Stomach (tissue), 9 donors: ENCODE data around the gene TM4SF4. TPM values are rescaled to one million over a fixed set of nuclear protein-coding genes. Genes with fewer than 3 reads are reported as not detected.

ENCODE experiments used
- DNase-seq, 2 donors: peaks; one replicate each; pipeline versions ENCODE4 v3.0.0 to v3.0.0-alpha.2; 2013 to 2019
- H3K27ac ChIP-seq, 5 donors: fragments of 200-600 bp in 4 of 5; sonication (generic) in 4 of 5; one replicate each; pipeline ENCODE4 v1.5.1; 2013 to 2019; ENCODE audit warnings: mild to moderate bottlenecking in 1 of 5, moderate library complexity in 1 of 5
- H3K27me3 ChIP-seq, 3 donors: fragments of 200-600 bp; sonication (generic); one replicate each; pipeline ENCODE4 v1.5.1; 2017 to 2019; ENCODE audit warnings: mixed run types in 1 of 3
- H3K36me3 ChIP-seq, 4 donors: fragments of 200-600 bp; sonication (generic); 1 replicate in 3 of 4; 2 replicates in 1 of 4; pipeline ENCODE4 v1.5.1; 2016 to 2019
- H3K4me1 ChIP-seq, 4 donors: fragments of 200-600 bp; sonication (generic); one replicate each; pipeline ENCODE4 v1.5.1; 2016 to 2019
- H3K4me3 ChIP-seq, 4 donors: fragments of 200-600 bp; sonication (generic) in 3 of 4; one replicate each; pipeline ENCODE4 v1.5.1; 2016 to 2019; ENCODE audit warnings: mild to moderate bottlenecking in 1 of 4
- H3K9me3 ChIP-seq, 4 donors: fragments of 200-600 bp; sonication (generic); one replicate each; pipeline ENCODE4 v1.5.1; 2016 to 2019
- CTCF ChIP-seq, 7 experiments: fragments of 450-650 bp in 4 of 7; fragments of 200-600 bp in 3 of 7; sonication (generic) in 3 of 7; IDR thresholded peaks; one replicate each; pipeline ENCODE4 v1.5.1; 2016 to 2019; ENCODE audit warnings: antibody characterized with exemption in 7 of 7, control low read depth in 2 of 7, mild to moderate bottlenecking in 1 of 7
- EP300 ChIP-seq: sonication (generic); formaldehyde crosslinking; IDR thresholded peaks from one replicate; pipeline ENCODE4 v1.6.1; 2017; ENCODE audit warnings: antibody characterized with exemption
- POLR2A ChIP-seq, 4 donors: fragments of 450-650 bp; IDR thresholded peaks; one replicate each; pipeline ENCODE4 v1.6.1; 2016; ENCODE audit warnings: antibody characterized with exemption in 4 of 4, control low read depth in 2 of 4, mild to moderate bottlenecking in 1 of 4, moderate library complexity in 1 of 4
- POLR2AphosphoS5 ChIP-seq, 3 donors: sonication (generic); formaldehyde crosslinking; IDR thresholded peaks; one replicate each; pipeline ENCODE4 v1.6.1; 2016; ENCODE audit warnings: antibody characterized with exemption in 3 of 3
- WGBS, 5 donors: extraction: QIAGEN DNeasy Blood & Tissue Kit in 3 of 5; methylation state at CpG; one replicate each; pipeline versions ENCODE4 v1.1.5 to v1.1.7; 2013 to 2018; 5-methylcytosine and 5-hydroxymethylcytosine counted together
- intact Hi-C: fragments of 100-400 bp; cut with DNase I; formaldehyde crosslinking; loops from one replicate; pipeline ENCODE4 v1.15.1; 2023; ENCODE audit warnings: low total_unique reads
- polyA plus RNA-seq, 3 donors: library from polyadenylated mRNA; stranded (reverse); fragments of 200-250 nt; gene quantifications; one replicate each; pipeline ENCODE4 v1.2.3, GENCODE V29; 2013
- total RNA-seq, 5 donors: library from RNA; depleted of rRNA; stranded (reverse); fragments of >200 nt; gene quantifications; one replicate each; pipeline versions ENCODE4 v1.1.0 to v1.2.3, GENCODE V29; 2014 to 2016
- donor health status: healthy with polysubstance abuse.
- donor health status: Bipolar disorder and iron deficiency.
- donor health status: healthy.

Gene TM4SF4
- total and polyA plus RNA-seq, 8 donors = 1.4 to 40.8 (median 9.9) TPM; not detected in 1

GRCh38 chr3:149459491-149460059, 14.9 kb upstream of the TM4SF4 start:
- H3K36me3 ChIP-seq = no peaks in the 10 kb centered on the region
- H3K4me3 ChIP-seq = no peak overlapping the region
- H3K27me3 ChIP-seq = no peaks in the 10 kb centered on the region
- no peaks in the 10 kb centered on the region for H3K9me3 ChIP-seq
- 66 to 85% (median 73%) methylated on average over 6 of the region's 6 CpGs for WGBS, 5 donors
- no peak for DNase-seq
- intact Hi-C loops = no loop called here
- peaks cover 5 to 15% (median 12%) of the 10 kb centered on the region in 4 donors for H3K4me1 ChIP-seq
- TF ChIP-seq CTCF (IDR thresholded peaks at IDR 0.05) (no peak), EP300 (no peak), POLR2A (IDR thresholded peaks at IDR 0.05) (no peak), POLR2AphosphoS5 (IDR thresholded peaks at IDR 0.05) (no peak)
- peak overlapping the region in 1 of 5 donors; percentile 49 for H3K27ac ChIP-seq

GRCh38 chr3:149460117-149460516, 14.4 kb upstream of the TM4SF4 start:
- intact Hi-C loops = no loop called here
- Histone ChIP-seq H3K4me3 (no peak overlapping the region), H3K27ac (peak overlapping the region in 2 of 5 donors; percentile 21 to 49), H3K4me1 (peaks cover 5 to 15% (median 12%) of the 10 kb centered on the region in 4 donors), H3K9me3 (no peaks in the 10 kb centered on the region), H3K27me3 (no peaks in the 10 kb centered on the region), H3K36me3 (no peaks in the 10 kb centered on the region)
- no peak for DNase-seq
- TF ChIP-seq POLR2A (IDR thresholded peaks at IDR 0.05) (no peak), EP300 (no peak)
- 63 to 86% (median 74%) methylated on average over 1 of the region's 1 CpG for WGBS, 5 donors

GRCh38 chr3:149462051-149462450, 12.4 kb upstream of the TM4SF4 start:
- H3K4me1 ChIP-seq = peaks cover 5 to 19% (median 12%) of the 10 kb centered on the region in 4 donors
- H3K27ac ChIP-seq = no peak overlapping the region
- DNase-seq = no peak
- no peaks in the 10 kb centered on the region for H3K36me3 ChIP-seq
- TF ChIP-seq CTCF (IDR thresholded peaks at IDR 0.05) (no peak), POLR2AphosphoS5 (IDR thresholded peaks at IDR 0.05) (no peak), EP300 (no peak), POLR2A (IDR thresholded peaks at IDR 0.05) (no peak)
- no peak overlapping the region for H3K4me3 ChIP-seq
- intact Hi-C loops = no loop called here
- no peaks in the 10 kb centered on the region for H3K27me3 ChIP-seq
- WGBS, 5 donors = 78 to 97% (median 95%) methylated on average over 3 of the region's 3 CpGs
- H3K9me3 ChIP-seq = no peaks in the 10 kb centered on the region

- no peak overlapping the region for H3K27ac ChIP-seq
- H3K27me3 ChIP-seq = no peaks in the 10 kb centered on the region
- H3K4me1 ChIP-seq = peaks cover 5 to 21% (median 15%) of the 10 kb centered on the region in 4 donors
- no peak for TF ChIP-seq POLR2AphosphoS5 (IDR thresholded peaks at IDR 0.05)
- TF ChIP-seq EP300 = no peak
- no peak for TF ChIP-seq POLR2A (IDR thresholded peaks at IDR 0.05)
- TF ChIP-seq CTCF (IDR thresholded peaks at IDR 0.05) = no peak
- 79 to 91% (median 88%) methylated on average over 2 of the region's 2 CpGs for WGBS, 5 donors
- no peaks in the 10 kb centered on the region for H3K36me3 ChIP-seq
- no peak overlapping the region for H3K4me3 ChIP-seq
- no peak for DNase-seq
- H3K9me3 ChIP-seq = no peaks in the 10 kb centered on the region
- intact Hi-C loops = no loop called here
These were observed 11.9 kb upstream of the TM4SF4 start for GRCh38 chr3:149462581-149463011.

GRCh38 chr3:149463921-149464320, 10.6 kb upstream of the TM4SF4 start:
- no peak overlapping the region for H3K27ac ChIP-seq
- H3K9me3 ChIP-seq = no peaks in the 10 kb centered on the region
- no peak for DNase-seq
- H3K27me3 ChIP-seq = no peaks in the 10 kb centered on the region
- 95 to 100% (median 98%) methylated on average over 12 to 18 of the region's 18 CpGs for WGBS, 5 donors
- TF ChIP-seq POLR2AphosphoS5 (IDR thresholded peaks at IDR 0.05) (no peak), POLR2A (IDR thresholded peaks at IDR 0.05) (no peak), CTCF (IDR thresholded peaks at IDR 0.05) (no peak), EP300 (no peak)
- H3K36me3 ChIP-seq = no peaks in the 10 kb centered on the region
- intact Hi-C loops = no loop called here
- H3K4me1 ChIP-seq = peaks cover 5 to 34% (median 19%) of the 10 kb centered on the region in 4 donors
- H3K4me3 ChIP-seq = no peak overlapping the region
